WI38 (cell line): ENCODE results near the gene DAZAP1.

ENCODE experiments used
- H3K4me3 ChIP-seq: 2 replicates; pipeline ENCODE4 v1.5.1; 2011; ENCODE audit warnings: low read depth, mild to moderate bottlenecking, control low read depth, low read length
- TF ChIP-seq, protein P1 (sequence below): IDR thresholded peaks from 2 replicates; pipeline ENCODE4 v1.5.1; 2012; ENCODE audit warnings: low read depth, mild to moderate bottlenecking, control low read depth, low read length

DAZAP1 gene

DNA sequence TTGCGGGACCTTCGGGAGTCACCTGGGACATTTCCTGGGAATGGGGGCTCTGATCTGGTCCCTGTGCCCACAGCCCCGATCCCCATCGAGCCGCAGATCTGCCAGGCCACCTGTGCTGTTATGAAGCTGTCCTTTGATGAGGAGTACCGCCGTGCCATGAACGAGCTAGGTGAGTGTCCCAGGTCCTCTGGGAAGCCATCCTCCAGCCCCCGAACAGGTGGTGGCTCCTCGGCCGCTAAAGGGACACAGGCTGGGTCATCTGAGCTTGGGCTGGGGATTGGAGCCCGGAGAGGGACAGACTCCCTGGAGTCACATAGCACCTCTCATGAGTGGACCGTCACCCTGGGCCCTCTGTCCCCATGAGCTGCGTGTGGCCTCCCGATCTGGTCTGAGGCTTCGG is 50.5 kb downstream of the DAZAP1 start:
- no peak overlapping the region for H3K4me3 ChIP-seq
- TF ChIP-seq, protein P1, sequence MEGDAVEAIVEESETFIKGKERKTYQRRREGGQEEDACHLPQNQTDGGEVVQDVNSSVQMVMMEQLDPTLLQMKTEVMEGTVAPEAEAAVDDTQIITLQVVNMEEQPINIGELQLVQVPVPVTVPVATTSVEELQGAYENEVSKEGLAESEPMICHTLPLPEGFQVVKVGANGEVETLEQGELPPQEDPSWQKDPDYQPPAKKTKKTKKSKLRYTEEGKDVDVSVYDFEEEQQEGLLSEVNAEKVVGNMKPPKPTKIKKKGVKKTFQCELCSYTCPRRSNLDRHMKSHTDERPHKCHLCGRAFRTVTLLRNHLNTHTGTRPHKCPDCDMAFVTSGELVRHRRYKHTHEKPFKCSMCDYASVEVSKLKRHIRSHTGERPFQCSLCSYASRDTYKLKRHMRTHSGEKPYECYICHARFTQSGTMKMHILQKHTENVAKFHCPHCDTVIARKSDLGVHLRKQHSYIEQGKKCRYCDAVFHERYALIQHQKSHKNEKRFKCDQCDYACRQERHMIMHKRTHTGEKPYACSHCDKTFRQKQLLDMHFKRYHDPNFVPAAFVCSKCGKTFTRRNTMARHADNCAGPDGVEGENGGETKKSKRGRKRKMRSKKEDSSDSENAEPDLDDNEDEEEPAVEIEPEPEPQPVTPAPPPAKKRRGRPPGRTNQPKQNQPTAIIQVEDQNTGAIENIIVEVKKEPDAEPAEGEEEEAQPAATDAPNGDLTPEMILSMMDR = no peak

GRCh38 chr19:1459479-1459878 is 52.1 kb downstream of the DAZAP1 start:
- TF ChIP-seq, protein P1 = no peak

DNA sequence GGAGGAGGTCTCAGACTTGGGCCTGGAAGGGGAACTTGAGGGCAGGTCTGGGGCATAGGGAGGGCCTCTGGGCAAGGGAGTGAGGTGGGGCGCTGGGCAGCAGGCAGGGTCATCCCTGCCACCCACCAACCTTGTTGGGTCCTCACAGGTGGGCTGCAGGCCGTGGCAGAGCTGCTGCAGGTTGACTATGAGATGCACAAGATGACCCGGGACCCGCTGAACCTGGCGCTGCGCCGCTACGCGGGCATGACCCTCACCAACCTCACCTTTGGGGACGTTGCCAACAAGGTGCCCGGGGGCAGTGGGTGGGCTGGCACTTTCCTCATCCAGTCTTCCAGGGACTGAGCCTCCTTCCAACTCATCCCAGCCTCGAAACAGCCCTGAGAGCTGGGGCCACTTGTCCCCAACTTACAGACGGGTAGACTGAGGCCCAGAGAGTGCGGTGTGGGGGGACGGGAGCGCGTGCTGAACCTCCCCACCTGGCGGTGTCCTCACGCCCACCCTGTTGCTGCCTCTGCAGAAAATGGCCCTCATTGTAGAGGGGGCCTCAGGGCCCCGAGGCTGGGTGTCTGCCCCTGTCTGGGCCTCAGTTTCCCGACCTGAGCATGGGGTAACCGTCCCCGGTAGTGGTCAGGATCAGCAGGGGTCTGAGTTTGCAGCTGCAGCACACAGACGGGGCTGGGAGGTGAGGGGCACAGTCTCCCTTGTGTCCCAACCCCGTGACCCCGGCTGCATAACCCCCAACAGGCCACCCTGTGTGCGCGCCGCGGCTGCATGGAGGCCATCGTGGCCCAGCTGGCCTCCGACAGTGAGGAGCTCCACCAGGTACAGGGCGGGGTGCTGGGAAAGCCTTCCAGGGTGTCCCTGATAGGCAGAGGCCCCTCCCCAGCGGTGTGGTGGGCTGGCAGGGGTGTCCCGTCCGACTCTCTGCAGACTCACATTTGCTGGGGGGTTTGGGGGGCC is 52.9 kb downstream of the DAZAP1 start:
- TF ChIP-seq, protein P1 = no peak
- no peak overlapping the region for H3K4me3 ChIP-seq

More at GRCh38 chr19:1459479-1459878, 52.1 kb downstream of the DAZAP1 start:
- H3K4me3 ChIP-seq = no peak overlapping the region

GRCh38 chr19:1461862-1462261 is 54.5 kb downstream of the DAZAP1 start:
- TF ChIP-seq, protein P1 = no peak

GRCh38 chr19:1465191-1466016 is 58.0 kb downstream of the DAZAP1 start:
- H3K4me3 ChIP-seq = no peak overlapping the region
- TF ChIP-seq, protein P1 = peak; percentile 61

More at GRCh38 chr19:1461862-1462261, 54.5 kb downstream of the DAZAP1 start:
- H3K4me3 ChIP-seq = no peak overlapping the region

DNA sequence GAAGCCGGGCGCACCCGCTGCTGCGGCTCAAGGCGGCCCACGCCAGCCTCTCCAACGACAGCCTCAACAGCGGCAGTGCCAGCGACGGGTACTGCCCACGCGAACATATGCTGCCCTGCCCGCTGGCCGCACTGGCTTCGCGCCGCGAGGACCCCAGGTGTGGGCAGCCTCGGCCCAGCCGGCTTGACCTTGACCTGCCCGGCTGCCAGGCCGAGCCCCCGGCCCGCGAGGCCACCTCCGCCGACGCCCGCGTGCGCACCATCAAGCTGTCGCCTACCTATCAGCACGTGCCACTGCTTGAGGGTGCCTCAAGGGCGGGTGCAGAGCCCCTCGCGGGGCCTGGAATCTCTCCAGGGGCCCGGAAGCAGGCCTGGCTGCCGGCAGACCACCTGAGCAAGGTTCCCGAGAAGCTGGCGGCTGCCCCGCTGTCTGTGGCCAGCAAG is 58.7 kb downstream of the DAZAP1 start:
- TF ChIP-seq, protein P1 = no peak
- H3K4me3 ChIP-seq = no peak overlapping the region
